Activated CD4-positive, CD25-positive, alpha-beta regulatory T cell treated with anti-CD3 and anti-CD28 coated beads, Interleukin-2, amount 50 U/mL, for 24 hours (primary cell): Measurements from ENCODE around the gene C1orf21.
"Not testable (repeated sequence)": the region's sequence is repeated elsewhere in the genome, so short reads cannot be mapped to it uniquely, and the experiment has no call there.

Experiments
- ATAC-seq, 2 donors: fragments of 150-1000 bp; cut with Tn5 transposase; one replicate each; pipeline ENCODE4 v1.10.0; 2021; ENCODE audit warnings: mild to moderate bottlenecking in 1 of 2, moderate library complexity in 1 of 2

C1orf21 gene

DNA sequence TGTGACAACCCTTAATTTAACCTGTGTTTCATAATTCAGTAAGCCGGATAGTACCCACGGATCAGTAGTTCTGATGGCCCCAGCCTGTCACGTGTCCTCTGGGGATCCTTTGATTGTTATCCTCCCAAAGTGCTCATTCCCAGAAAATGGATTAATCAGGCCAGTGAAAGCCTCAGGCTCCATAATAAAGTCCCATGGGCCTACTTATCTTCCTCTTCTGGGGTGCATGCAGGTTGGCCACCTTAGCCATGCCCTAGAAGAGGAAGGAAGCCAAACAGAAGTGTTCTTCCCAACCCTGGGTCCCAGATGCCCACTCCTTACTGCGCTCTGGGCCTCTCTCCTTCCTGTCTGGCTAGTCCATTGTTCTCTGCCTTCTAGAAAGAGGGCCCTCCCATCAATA lies 221.8 kb downstream of the C1orf21 start:
- ATAC-seq = no peak

DNA sequence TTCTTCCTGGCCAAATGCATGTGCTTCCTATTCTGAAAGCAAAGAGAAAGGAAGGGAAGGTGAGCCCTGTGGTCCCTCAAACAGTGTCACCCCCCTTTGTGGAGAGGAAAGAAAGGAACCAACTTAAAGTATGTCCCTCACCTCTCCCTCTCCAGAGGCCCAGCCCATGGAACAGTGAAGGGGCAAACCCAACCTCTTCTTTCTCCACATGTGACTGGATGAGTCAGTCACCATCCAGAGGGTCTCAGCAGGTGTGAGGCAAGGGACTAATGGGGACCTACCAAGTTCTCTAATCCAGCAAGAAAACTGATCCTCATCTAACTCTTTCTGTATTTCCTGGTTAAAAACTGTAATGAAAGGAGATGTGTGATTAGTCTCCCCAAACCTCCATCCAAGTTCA lies 222.2 kb downstream of the C1orf21 start:
- no peak for ATAC-seq

DNA sequence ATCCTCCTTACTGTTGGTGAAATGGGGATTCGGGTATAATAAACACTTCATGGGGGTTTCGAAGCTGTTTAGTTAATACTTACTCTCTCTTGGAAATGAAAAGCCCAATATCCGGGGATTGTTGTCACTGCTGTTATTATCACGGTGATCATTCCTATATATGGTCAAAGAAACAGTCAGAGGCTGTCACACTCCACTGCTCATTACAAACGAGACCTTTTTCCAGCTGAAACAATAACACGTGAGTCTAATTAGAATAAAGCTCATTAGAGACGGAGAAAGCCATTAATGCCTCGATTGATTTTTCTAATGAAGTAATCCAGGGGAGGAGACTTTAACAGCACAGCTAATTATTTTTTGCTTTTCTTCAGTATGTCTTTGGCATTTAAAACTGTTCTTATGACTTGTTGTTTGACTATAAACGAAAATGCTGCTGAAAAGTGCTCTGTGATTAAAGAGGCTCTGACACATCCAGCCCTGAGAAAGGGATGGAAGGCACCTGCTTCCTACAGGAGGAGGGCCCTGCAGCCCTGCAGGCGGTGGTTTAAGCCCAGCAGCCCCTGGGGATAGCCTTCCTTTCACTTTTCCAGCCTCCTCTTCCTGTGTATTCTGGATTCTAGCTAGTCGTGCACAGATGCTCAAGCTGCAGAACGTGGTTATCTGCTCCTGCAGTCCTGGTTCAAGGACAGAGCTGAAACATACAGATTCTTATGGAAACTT lies 224.2 kb downstream of the C1orf21 start:
- ATAC-seq = no peak

DNA sequence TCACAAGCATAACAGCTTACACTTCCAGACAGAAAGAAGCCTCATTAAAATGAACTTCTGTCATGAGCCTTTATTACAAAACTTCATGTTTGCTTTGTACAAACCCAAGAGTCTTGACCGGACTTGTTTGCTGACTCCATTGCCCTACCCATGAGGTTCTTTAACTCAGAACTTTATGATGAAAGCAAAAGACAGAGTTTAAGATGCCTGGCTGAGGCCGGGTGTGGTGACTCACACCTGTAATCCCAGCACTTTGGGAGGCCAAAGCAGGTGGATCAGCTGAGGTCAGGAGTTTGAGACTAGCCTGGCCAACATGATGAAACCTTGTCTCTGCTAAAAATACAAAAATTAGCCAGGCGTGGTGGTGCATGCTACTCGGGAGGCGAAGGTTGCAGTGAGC lies 225.4 kb downstream of the C1orf21 start:
- ATAC-seq = not testable (repeated sequence)

DNA sequence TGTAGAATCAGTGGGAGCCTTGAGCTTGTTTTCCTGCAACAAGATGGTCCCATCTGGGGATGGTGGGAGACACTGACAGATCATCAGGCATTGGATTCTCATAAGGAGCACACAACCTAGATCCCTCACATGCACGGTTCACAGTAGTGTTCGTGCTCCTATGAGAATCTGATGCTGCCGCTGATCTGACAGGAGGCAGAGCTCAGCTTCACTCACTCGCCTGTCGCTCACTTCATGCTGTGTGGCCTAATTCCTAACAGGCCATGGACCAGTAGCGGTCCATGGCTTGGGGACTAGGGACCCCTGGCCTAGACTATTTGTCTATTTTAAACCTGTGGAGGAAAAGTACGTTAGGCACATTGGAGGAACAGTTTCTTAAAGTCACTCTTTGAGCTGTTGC lies 227.8 kb downstream of the C1orf21 start:
- ATAC-seq = no peak

DNA sequence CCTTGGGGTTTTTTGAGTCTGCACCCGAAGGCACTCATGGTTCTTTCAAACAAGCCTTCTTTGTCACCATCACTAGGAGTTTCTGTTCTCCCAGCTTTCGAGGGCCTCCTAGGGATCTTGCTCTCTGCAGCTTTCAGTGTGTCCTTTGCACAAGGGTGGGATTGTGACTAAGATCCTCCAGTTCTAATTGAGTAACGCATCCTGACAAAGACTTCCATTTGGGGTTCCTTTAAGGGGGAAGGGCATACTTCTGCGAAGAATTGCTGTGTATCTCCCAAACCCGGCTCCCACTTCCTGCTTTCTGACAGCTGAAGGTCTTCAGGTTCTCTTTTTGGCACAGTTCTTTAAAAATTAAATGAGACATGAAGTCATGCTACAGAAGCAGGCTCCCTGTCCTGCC lies 228.5 kb downstream of the C1orf21 start:
- ATAC-seq = no peak

DNA sequence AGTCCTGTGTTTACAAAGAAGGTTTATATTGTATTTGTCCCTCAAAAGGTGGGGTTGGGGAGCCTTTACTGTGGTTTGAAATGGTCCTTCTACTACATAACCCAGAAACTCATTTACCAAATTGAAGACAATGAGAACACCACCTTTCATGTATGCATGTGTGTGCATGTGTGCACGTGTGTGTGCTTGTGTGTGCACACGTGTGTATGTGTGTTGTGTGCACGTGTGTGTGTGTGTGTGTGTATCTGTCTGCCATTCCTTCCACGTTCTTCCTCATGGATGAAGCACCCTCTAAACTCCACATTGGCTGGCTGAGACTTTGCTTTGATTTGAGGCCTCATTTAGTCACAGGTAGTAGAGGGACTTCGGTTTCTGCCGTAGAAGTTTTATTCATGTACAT lies 229.7 kb downstream of the C1orf21 start:
- ATAC-seq = no peak

DNA sequence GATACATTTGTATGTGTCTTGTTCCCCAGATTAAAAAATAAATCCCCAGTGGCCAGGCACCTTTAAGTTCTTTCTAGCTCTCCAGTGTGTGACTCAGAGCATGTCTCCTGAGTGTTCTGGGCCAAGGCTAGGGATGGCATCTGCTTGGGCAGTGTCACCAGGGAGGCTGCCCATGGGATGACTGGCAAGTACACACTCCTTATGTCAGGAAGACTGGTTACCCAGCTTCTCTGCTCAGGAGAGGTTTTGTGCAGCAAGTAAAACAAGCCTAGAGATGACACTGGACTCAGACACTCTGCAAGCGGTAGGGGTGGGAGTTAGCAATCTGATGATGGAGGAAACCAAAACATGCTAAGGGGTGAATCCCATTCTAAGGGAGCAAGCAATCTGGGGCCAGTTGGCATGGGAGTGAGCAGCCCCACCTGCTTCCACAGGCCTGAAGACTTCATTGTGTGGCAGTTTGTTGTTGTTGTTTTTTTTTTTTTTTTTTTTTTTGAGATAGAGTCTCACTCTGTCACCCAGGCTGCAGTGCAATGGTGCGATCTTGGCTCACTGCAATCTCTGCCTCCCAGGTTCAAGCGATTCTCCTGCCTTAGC lies 230.7 kb downstream of the C1orf21 start:
- ATAC-seq = no peak

DNA sequence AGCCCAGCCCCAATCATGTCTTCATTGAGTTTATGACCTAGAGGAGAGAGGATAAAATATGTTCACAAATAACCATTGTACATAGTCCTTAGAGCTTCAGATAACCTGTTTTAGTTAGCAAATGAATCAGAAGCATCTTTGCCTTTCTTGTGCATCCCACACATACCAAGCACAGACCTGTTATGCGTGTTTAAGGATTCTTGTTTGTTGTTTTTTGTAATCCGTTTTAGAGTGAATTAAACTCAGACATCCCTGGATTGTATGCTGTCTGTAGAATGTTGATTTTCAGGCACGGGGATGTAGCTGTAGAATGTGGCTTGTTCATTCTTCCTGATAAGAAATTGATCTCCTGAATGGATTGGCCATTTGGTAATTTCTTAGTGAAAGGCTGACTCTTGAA lies 232.0 kb downstream of the C1orf21 start:
- ATAC-seq = no peak

DNA sequence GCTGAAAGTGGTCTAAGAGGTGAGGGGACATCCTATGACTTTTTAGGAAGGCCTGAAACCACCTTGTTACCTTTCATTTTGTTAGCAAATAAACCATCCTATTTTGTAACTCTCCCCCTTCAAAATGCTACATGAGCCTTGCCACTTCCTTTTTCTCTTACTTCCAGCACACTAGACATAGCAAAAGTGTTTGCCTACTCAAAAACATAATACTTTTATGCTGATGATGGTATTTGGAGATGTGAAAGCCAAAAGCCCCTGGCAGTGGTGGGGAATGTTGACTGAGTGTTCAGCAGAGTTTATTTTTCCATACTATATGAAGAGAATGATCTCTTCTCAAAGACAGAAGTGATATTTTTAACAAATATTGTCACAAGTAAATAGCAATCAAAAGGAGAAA lies 233.6 kb downstream of the C1orf21 start:
- ATAC-seq = no peak

DNA sequence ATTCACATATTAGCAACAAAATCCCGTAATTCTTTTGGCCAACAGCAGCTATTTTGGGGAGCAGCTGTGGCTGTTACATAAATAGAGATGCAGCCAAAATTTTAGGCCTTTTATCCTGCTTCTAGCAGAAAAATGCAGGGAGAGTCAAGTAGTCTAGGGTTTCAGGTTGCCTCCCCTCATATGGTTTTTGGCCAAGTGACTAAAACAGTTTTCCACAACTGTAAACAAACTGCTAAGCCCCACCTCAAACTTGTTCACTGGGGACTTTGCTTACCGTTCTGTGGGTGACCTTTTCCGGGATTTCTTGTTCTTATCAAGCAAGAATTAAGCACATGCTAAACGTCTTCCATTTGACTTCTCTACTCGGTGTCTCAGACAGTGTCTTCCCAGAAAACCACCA lies 234.4 kb downstream of the C1orf21 start:
- ATAC-seq = no peak

DNA sequence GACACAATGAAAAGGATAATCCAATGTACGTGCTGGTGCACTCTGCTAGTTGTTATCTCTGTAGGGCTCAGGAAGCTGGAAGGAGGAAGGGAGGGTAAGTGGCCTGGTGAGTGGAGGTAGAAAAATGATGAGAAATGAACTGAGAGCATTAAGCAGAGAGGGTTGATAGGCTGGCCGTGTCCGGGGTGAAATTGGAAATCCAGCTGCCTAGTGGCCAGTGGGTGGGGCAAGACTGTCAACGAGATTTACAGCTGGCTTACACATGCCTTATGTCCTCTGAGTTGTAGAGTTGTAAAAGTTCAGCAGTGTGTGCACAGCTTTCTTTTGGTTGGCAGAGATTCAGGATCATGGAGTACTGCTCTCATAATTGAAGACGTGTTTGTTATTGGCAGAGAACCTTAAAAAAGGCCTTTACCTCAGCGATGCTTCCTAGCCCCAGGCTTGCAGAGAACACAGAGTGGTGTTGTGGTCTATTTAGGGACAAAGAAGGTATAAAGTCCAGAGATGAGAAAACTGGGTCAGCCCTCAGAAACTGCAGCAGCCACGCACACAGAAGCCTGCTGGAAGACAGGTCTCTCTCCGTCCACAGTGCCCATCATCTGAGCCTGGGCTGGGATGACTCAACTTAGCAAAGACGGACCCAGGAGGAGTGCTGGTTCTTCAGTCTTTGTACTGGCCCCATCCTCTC lies 235.5 kb downstream of the C1orf21 start:
- ATAC-seq = no peak

DNA sequence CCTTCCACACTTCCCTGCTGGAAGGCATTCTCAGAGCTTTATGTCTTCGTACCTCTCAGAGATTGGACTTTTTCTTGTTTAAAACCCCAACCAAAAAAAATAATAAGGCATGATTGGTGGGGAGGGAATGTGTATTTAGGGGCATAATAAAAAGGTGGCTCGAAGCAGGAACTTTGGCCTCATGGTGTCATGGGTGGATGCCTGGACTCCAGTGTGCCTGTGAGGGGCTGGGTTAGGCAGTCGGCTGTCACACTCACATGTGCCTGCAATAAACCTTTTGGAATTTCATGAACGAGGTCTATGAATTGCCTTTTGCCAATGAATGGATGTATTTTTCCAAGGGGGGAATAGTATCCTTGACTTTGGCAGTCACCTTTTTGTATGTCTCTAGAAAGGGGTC lies 236.6 kb downstream of the C1orf21 start:
- no peak for ATAC-seq

DNA sequence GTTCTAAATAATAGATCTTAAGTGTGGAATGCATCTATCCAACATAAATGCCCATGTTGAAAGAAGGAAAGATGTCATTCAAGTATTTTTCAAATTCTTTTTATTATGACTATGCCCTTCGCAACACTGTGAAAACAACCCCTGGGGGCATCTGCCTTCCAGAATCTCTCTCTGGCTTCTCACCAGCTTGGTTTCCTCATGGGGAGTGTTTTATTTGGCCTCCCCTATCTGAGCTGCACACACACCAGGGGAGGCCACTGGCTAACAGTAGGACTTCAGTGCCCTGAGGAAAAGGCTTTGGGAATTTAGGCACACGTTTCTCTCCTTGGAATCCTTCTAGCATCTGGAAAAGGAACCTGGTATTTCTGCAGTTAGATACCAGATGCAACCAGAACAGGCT lies 237.2 kb downstream of the C1orf21 start:
- ATAC-seq = no peak

DNA sequence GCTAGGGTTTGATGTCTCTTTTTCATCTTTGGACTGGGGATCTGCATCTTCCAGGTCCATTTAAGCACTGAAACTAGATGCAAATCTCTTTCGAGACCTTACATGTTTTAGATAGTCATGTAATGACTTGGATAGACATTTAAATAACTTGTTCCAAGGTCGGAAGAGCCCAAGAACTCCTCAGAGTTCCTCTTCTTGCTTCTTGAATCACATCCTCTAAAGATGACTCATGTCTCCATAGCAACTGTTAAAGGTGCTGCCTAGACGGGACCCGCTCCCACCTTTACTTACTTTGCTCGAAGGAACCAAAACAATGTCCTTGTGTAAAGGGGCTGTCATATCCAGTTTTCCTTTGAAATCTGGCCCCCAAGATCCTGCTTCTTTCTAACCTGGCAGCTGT lies 237.8 kb downstream of the C1orf21 start:
- ATAC-seq = no peak

DNA sequence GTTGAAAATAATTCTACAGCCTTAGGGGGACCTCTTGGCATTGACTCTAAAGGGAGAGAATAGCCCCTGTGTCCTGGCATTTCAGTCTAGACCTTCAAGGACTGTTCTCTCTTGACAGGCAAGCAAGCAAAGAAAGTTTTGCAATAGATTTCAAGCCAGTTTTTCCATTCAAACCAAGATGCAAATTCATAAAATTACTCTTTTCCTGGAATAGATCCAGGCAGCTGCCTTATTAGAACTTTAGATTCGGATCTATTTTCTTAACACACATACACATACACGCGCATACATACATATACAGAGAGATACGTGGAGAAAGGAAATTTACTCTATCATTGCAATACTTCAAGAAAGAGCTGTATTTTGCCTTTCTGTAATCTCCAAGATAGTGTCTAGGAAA lies 238.4 kb downstream of the C1orf21 start:
- ATAC-seq = no peak

DNA sequence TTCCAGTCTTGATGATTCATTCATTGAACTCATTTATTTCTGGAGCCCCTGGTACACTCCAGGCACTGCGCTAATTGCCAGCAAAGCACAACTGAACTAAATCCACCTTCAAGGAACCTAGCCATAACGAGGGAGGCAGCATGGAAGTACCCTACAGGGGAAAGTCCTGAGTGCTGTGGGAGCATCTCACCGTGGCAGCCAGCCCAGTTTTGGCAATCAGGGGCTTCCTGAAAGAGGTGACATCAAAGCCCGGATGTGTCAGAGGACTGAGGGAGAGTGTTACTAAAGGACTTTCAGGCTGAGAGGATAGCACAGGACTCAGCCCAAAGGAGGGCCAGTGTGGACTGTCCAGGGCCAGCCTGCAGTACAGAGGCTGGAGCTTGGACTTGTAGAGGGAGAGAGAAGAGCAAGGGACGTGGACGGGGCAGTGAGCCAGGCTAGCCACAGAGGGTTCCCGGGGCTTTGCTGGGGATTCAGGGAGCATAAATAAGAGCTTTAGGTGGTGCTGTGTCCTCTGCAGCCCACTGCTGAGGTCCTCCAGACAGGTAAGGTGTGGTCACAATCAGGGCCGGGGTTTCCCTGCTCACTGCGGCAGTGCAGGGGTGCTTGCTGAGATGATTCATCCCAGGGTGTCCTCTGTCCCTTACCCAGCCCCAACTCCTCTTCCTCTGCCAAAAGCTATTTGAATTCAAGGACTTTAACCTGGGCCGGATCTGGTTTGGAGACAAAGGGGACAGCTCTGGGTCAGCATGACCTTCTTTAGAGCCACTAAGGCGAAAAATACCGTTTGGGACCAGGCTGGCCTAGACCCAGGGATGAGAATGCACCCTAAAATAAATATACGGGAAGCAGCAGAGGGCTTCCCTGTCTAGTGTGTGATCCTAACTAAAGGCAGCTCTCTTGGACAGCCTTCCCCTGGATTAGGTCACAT lies 239.5 kb downstream of the C1orf21 start:
- ATAC-seq = no peak

DNA sequence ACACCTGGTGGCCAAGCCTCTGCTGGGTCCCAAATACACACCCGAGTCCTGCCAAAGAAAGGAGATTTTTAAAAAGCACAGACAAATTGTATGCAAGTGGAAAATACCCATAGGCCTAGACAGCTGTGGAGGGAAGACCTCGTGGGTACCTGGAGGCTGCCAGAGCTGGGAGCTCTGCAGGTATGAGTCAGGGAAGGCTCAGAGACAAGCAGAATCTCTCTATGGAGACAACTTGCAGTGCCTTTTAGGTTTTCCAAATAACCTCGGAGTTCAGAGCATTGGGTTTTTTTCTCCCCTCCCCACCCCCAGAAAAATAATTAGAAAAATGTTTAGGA lies 240.1 kb downstream of the C1orf21 start:
- no peak for ATAC-seq

DNA sequence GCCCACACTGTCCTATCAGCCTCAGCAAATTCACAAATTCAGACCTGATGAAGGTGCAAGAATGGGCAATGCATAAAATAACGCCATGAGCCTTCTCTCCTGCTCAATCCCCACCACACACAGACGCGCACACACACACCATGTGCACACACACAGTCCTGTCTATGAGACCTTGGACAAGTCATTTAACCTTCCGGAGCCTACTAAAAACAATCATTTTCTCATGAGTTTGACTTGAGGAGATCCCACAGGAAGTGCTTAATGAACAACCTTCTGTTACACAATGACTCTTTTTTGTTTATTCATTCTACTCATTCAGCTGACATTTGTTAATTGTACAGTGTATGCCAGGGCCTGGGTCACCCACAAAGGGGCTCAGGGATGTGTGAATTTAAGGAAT lies 242.4 kb downstream of the C1orf21 start:
- no peak for ATAC-seq

DNA sequence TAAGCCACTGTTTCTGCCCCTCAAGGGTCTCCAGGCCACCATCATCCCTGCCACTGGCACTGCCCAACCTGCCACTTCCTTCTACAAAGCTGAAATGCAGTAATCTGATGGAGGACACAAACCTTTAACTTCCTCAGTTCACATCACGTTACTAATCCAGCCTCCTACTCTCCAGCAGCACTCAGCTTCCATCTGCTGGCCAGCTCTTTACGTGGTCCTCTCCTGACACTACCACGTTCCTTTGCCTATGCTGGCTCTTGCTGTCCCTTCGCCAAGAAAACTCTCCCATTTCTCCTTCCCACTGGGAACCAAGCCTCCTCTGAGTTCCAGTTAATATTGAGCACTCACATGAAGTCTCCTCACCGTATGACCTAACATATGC lies 243.8 kb downstream of the C1orf21 start:
- no peak for ATAC-seq

DNA sequence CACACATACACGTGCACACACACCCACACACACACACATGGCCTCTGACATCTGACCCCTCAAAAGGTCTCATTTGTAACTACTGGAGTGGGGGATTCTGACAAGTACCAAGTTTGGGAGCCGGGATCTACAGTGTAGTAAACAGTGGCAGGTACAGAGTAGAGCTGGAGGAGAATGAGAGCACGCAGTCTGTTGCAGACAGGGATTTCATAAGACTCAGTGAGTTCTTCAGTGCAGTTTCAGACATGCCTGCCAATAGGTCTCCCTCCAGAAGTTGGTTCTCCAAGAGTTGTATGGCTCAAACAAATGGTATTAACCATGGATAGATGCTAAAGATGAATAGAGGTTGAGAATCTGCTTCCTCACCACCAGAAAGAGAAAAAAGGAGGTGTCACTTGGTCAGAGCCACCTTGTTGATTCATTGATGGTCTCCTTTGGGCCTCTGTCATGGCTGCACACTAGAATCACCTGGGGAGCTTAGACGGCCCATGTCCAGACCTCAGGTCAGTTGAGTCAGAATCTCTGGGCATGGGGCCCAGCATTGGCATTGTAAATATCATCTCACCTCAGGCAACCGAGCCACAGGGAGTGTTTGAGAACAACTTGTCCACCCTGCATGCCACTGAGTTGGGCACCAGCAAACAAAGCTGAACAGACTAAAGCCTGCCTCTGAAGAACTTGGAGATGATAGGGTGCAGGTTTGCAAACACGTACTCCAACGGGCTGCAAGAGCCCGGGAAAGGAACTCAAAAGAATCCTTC lies 245.8 kb downstream of the C1orf21 start:
- ATAC-seq = no peak

DNA sequence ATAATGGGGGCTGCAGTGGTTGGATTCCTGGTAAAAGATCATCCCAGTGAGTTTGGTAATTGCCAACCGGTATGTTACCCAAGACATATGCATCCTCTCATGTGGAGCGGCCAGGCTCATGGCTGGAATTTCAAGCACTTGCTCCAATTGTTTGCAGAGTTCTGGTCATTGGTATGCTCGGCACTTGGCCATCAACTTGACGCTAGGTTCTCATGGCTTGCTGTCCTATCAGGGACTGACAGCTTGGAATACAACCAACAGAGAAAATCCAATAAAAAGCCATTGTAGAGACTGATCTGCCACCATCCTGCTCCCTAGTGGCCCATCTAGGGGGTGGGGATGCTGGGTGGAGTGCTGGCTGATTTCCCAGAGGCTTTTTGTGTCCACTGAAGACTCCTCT lies 247.0 kb downstream of the C1orf21 start:
- no peak for ATAC-seq

DNA sequence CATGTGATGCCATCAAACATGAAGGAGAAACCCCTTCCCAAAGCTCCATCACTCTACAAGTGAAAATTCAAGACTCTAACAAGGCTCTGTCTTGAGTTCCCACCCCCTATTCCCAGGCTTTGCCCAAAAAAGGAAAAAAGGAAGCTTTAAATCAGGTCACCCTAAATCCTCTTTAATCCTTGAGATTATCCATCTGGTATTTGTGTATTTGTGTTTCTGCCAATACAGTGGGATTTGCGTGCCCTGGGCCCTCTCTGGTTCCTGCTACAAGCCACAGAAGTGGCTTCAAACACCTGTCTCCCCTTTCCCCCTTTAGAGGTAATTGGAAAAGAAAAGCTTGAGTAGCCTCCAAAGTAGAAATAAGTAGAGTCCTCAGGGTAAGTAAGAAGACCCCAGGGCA lies 247.5 kb downstream of the C1orf21 start:
- ATAC-seq = no peak
